HepG2 (cell line): Measurements from ENCODE around the gene LANCL3. TPM values are rescaled to one million over a fixed set of nuclear protein-coding genes. Genes with fewer than 3 reads are reported as not detected.

Experiments used
- ATAC-seq: fragments of 200-7000 bp; cut with Tn5 transposase; 3 replicates; pipeline ENCODE4 v1.9.1; 2020; ENCODE audit warnings: mild to moderate bottlenecking, moderate library complexity
- BruUV-seq: library from RNA; stranded (reverse); fragments of 400-500 nt; replicated peaks from 2 replicates; lab custom pipeline; 2021; lab: Mats Ljungman, UMichigan
- CTCF ChIA-PET: fragments of 300-600 bp; formaldehyde crosslinking; extraction: SDS; loops from one replicate; lab custom pipeline; 2021; ENCODE audit warnings: low total read pairs, inconsistent platforms, low intra/inter-chr PET ratio; lab: Yijun Ruan, JAX
- POLR2A ChIA-PET: fragments of 350-600 bp; sonication (Branson Sonifier 250); formaldehyde crosslinking; loops from one replicate; lab custom pipeline; 2020; ENCODE audit warnings: antibody characterized with exemption, inconsistent platforms; lab: Yijun Ruan, JAX
- DNase-seq: peaks from one replicate; pipeline ENCODE4 v3.0.0-alpha.2; 2015; ENCODE audit warnings: low spot score
- FAIRE-seq: peaks from 3 replicates; lab custom pipeline; 2011; peaks lifted over from hg19 to GRCh38; lab: Jason Lieb, UNC
- H2AFZ ChIP-seq: one replicate; pipeline ENCODE4 v1.6.1; 2011; ENCODE audit warnings: low read length, inconsistent platforms
- H3K27ac ChIP-seq: fragments of 300-600 bp; 3 replicates; pipeline ENCODE4 v1.8.0; 2011; ENCODE audit warnings: mixed run types, mild to moderate bottlenecking, mixed read lengths, low read length, inconsistent platforms; ENCODE audit not compliant: insufficient read depth; ENCODE audit errors: extremely low read length
- H3K27me3 ChIP-seq, 2 experiments: fragments of 200-600 bp in 1 of 2; 2 replicates in 1 of 2; 3 replicates in 1 of 2; pipeline versions ENCODE4 v1.6.0 to v1.8.0; 2011; ENCODE audit warnings: low read length in 2 of 2, mild to moderate bottlenecking in 2 of 2, moderate library complexity in 2 of 2, inconsistent platforms in 1 of 2; ENCODE audit not compliant: insufficient read depth in 2 of 2, control insufficient read depth in 1 of 2
- H3K36me3 ChIP-seq, 2 experiments: fragments of 200-600 bp in 1 of 2; replicated peaks in 1 of 2; 2 replicates in 1 of 2; 3 replicates in 1 of 2; pipeline versions ENCODE4 v1.5.1 to v1.8.0; 2011; ENCODE audit warnings: low read length in 2 of 2, inconsistent platforms in 1 of 2; ENCODE audit not compliant: insufficient read depth in 2 of 2, control insufficient read depth in 1 of 2
- H3K4me1 ChIP-seq: 2 replicates; pipeline ENCODE4 v1.5.1; 2012; ENCODE audit warnings: low read length, inconsistent platforms; ENCODE audit not compliant: insufficient read depth
- H3K4me2 ChIP-seq: 2 replicates; pipeline ENCODE4 v1.6.0; 2011; ENCODE audit warnings: low read depth, low read length, inconsistent platforms
- H3K4me3 ChIP-seq, 3 experiments: fragments of 200-600 bp in 1 of 3; sonication (generic), shearing (Covaris generic) in 1 of 3; replicated peaks in 1 of 3; 2 replicates each; pipeline ENCODE4 v1.5.1; 2011 to 2016; ENCODE audit warnings: low read length in 3 of 3, inconsistent platforms in 2 of 3, low read depth in 2 of 3, mild to moderate bottlenecking in 2 of 3, control low read depth in 1 of 3, mixed read lengths in 1 of 3; ENCODE audit not compliant: insufficient read depth in 1 of 3
- H3K79me2 ChIP-seq: one replicate; pipeline ENCODE4 v1.6.1; 2011; ENCODE audit warnings: low read length, inconsistent platforms; ENCODE audit not compliant: insufficient read depth
- H3K9ac ChIP-seq: 2 replicates; pipeline ENCODE4 v1.6.0; 2011; ENCODE audit warnings: mild to moderate bottlenecking, low read depth, low read length, inconsistent platforms; ENCODE audit not compliant: insufficient read depth
- H3K9me3 ChIP-seq: 2 replicates; pipeline ENCODE4 v1.5.1; 2012; ENCODE audit warnings: mild to moderate bottlenecking, low read length
- H4K20me1 ChIP-seq: 2 replicates; pipeline ENCODE4 v1.6.0; 2011; ENCODE audit warnings: inconsistent platforms, mild to moderate bottlenecking, low read length, moderate library complexity; ENCODE audit not compliant: insufficient read depth
- CREM ChIP-seq, 2 experiments: sonication (generic) in 1 of 2; formaldehyde crosslinking in 1 of 2; IDR thresholded peaks; 2 replicates each; pipeline versions ENCODE4 v1.4.0 to v1.6.1; 2016 to 2020; ENCODE audit warnings: antibody characterized with exemption in 1 of 2, mild to moderate bottlenecking in 1 of 2, missing genetic modification reagents in 1 of 2
- FOXJ3 ChIP-seq: sonication (generic); formaldehyde crosslinking; IDR thresholded peaks from 2 replicates; pipeline ENCODE4 v1.4.0; 2020; ENCODE audit warnings: missing genetic modification reagents, mild to moderate bottlenecking, borderline replicate concordance
- MAZ ChIP-seq, 2 experiments: sonication (generic) in 1 of 2; formaldehyde crosslinking in 1 of 2; IDR thresholded peaks; 2 replicates each; pipeline versions ENCODE4 v1.5.0 to v1.6.1; 2012 to 2020; ENCODE audit warnings: low read depth in 2 of 2, mild to moderate bottlenecking in 2 of 2, borderline replicate concordance in 1 of 2, improper control_type of control experiment in 1 of 2, low read length in 1 of 2, missing genetic modification reagents in 1 of 2, moderate library complexity in 1 of 2
- NFIC ChIP-seq: IDR thresholded peaks from 2 replicates; pipeline ENCODE4 v1.6.1; 2012; ENCODE audit warnings: mild to moderate bottlenecking, low read length, inconsistent platforms
- SOX13 ChIP-seq, 3 experiments: fragments of 450-650 bp in 1 of 3; sonication (generic) in 1 of 3; formaldehyde crosslinking in 1 of 3; IDR thresholded peaks in 2 of 3; conservative IDR thresholded peaks in 1 of 3; 2 replicates each; pipeline versions ENCODE4 v1.5.0 to v1.6.1; 2016 to 2020; ENCODE audit warnings: antibody characterized with exemption in 1 of 3, mild to moderate bottlenecking in 1 of 3, missing compliant biosample characterization in 1 of 3, missing genetic modification reagents in 1 of 3, moderate library complexity in 1 of 3
- THYN1 ChIP-seq: sonication (generic); formaldehyde crosslinking; IDR thresholded peaks from 2 replicates; pipeline ENCODE4 v1.8.1; 2023; ENCODE audit warnings: low read depth, mild to moderate bottlenecking, moderate library complexity, missing genetic modification reagents, borderline replicate concordance
- TRAFD1 ChIP-seq: sonication (generic); formaldehyde crosslinking; IDR thresholded peaks from 2 replicates; pipeline ENCODE4 v1.5.1; 2020; ENCODE audit warnings: missing genetic modification reagents, mild to moderate bottlenecking, borderline replicate concordance
- ZBTB21 ChIP-seq: sonication (generic); formaldehyde crosslinking; IDR thresholded peaks from 2 replicates; pipeline ENCODE4 v1.4.0; 2020; ENCODE audit warnings: missing genetic modification reagents
- ZFP90 ChIP-seq: sonication (generic); formaldehyde crosslinking; IDR thresholded peaks from 2 replicates; pipeline ENCODE4 v1.8.0; 2022; ENCODE audit warnings: missing genetic modification reagents, mild to moderate bottlenecking, inconsistent platforms, borderline replicate concordance
- ZNF124 ChIP-seq: sonication (generic); formaldehyde crosslinking; IDR thresholded peaks from 2 replicates; pipeline ENCODE4 v1.4.0; 2020; ENCODE audit warnings: missing genetic modification reagents
- ZNF670 ChIP-seq: sonication (generic); formaldehyde crosslinking; IDR thresholded peaks from 2 replicates; pipeline ENCODE4 v1.8.0; 2022; ENCODE audit warnings: mild to moderate bottlenecking, missing genetic modification reagents, borderline replicate concordance
- ZNF878 ChIP-seq: sonication (generic); formaldehyde crosslinking; IDR thresholded peaks from 2 replicates; pipeline ENCODE4 v1.8.1; 2023; ENCODE audit warnings: mild to moderate bottlenecking, missing genetic modification reagents, moderate library complexity
- ZNF891 ChIP-seq: sonication (generic); formaldehyde crosslinking; IDR thresholded peaks from 2 replicates; pipeline ENCODE4 v1.5.0; 2020; ENCODE audit warnings: mild to moderate bottlenecking, missing genetic modification reagents
- WGBS: methylation state at CpG from one replicate; pipeline ENCODE4 v1.1.6; 2017; ENCODE audit warnings: low lambda C conversion rate; 5-methylcytosine and 5-hydroxymethylcytosine counted together
- in situ Hi-C: cut with HindIII; loops from 2 replicates; pipeline ENCODE4 v1.10.0; 2017; ENCODE audit warnings: low pct_unique_long_range_greater_than_20kb; ENCODE audit not compliant: extremely low pct_ligation_motif_present
- intact Hi-C: fragments of 100-400 bp; cut with micrococcal nuclease; formaldehyde crosslinking; loops from one replicate; pipeline ENCODE4 v1.10.0; 2022; ENCODE audit not compliant: unreplicated experiment
- polyA plus RNA-seq, 8 experiments: library from polyadenylated mRNA; depleted of rRNA in 3 of 8; stranded (reverse) in 7 of 8; unstranded in 1 of 8; fragments of >200 nt; fragmentation: Illumina TruSeq in 4 of 8; extraction: Trizol in 4 of 8; gene quantifications; 2 replicates each; pipeline versions ENCODE4 v1.2.1 to v1.2.3, GENCODE V29; 2011 to 2016; ENCODE audit warnings: low read depth in 4 of 8, missing spikeins in 1 of 8, mixed read lengths in 1 of 8; ENCODE audit not compliant: insufficient read depth in 1 of 8
- total RNA-seq, 5 experiments: library from RNA; depleted of rRNA; stranded (reverse); fragments of >200 nt; fragmentation: Illumina TruSeq; extraction: Trizol; gene quantifications; 2 replicates each; pipeline ENCODE4 v1.2.3, GENCODE V29; 2016; ENCODE audit warnings: low read depth in 1 of 5

The LANCL3 gene
- total and polyA plus RNA-seq, 2 of the 13 experiments (the other 11 are each of a cell fraction or from before 2014, with no cell fraction given): not detected

DNA sequence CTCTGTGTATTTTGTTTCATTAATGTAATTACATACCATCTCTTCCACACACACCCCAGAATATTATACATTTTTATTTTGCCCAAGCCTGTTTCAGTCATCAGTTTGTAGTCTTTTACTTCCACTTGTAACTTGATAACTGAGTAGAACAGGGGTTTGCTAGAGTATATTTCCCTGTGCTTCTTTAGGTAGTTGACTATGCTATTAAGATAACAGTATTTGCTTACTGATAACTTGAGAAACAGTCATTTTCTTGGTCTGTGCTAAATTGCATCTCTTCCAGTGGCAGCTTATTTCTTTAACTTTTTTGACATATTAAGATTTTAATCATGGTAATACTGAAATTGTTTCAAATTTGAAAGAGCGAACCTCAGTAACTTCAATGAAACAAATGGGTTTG, 107.1 kb downstream of the LANCL3 start:
- ChIA-PET CTCF (no interaction called here), POLR2A (no interaction called here)
- Histone ChIP-seq H3K4me3 (no peak overlapping the region), H3K4me1 (no peaks in the 10 kb centered on the region), H3K27ac (no peak overlapping the region), H3K36me3 (no peaks in the 10 kb centered on the region), H2AFZ (no peak overlapping the region), H3K79me2 (no peaks in the 10 kb centered on the region), H3K9ac (no peak overlapping the region), H4K20me1 (no peaks in the 10 kb centered on the region), H3K27me3 (no peaks in the 10 kb centered on the region), H3K4me2 (no peak overlapping the region), H3K9me3 (no peaks in the 10 kb centered on the region)
- intact Hi-C loops: no loop called here
- DNase-seq (no peak), ATAC-seq (no peak), FAIRE-seq (no peak)
- in situ Hi-C loops: no loop called here
- 40% methylated on average over 1 of the region's 1 CpG for WGBS
- BruUV-seq: no TSS peak
- TF ChIP-seq THYN1 (CRISPR knock-in tag) (no peak), ZNF891 (CRISPR knock-in tag) (no peak)

GRCh38 chrX:37679230-37679629, 107.8 kb downstream of the LANCL3 start:
- no peak for DNase-seq
- no peak for ATAC-seq
- Histone ChIP-seq H3K79me2 (no peaks in the 10 kb centered on the region), H3K9ac (no peak overlapping the region), H3K4me2 (no peak overlapping the region), H3K27me3 (no peaks in the 10 kb centered on the region), H3K9me3 (no peaks in the 10 kb centered on the region), H4K20me1 (no peaks in the 10 kb centered on the region), H3K36me3 (no peaks in the 10 kb centered on the region), H3K4me1 (no peaks in the 10 kb centered on the region), H3K4me3 (no peak overlapping the region)
- CTCF ChIA-PET: no interaction called here
- WGBS: 0% methylated on average over 1 of the region's 1 CpG
- intact Hi-C loops: no loop called here
- in situ Hi-C loops: no loop called here
- FAIRE-seq: no peak
- TF ChIP-seq FOXJ3 (CRISPR knock-in tag) (no peak), CREM (IDR thresholded peaks at IDR 0.05) (no peak), CREM (CRISPR knock-in tag; IDR thresholded peaks at IDR 0.05) (no peak), TRAFD1 (no peak), ZFP90 (CRISPR knock-in tag) (no peak), ZNF878 (no peak), SOX13 (IDR thresholded peaks at IDR 0.05) (no peak), SOX13 (CRISPR knock-in tag; conservative IDR thresholded peaks at IDR 0.05 in 1 of 2, IDR thresholded peaks at IDR 0.05 in 1 of 2) (no peak), MAZ (IDR thresholded peaks at IDR 0.05; ENCODE audit: borderline replicate concordance, low read depth, low read length) (no peak), MAZ (CRISPR knock-in tag; IDR thresholded peaks at IDR 0.05; ENCODE audit: low read depth) (no peak), ZBTB21 (CRISPR knock-in tag) (no peak), ZNF670 (no peak), ZNF124 (CRISPR knock-in tag) (no peak), NFIC (no peak)
- TF ChIP-seq, all 625 proteins: peak for 0
- POLR2A ChIA-PET: no interaction called here
- no peak overlapping the region for H3K27ac ChIP-seq
- no TSS peak for BruUV-seq
- no peak overlapping the region for H2AFZ ChIP-seq
